Neural progenitor cell (in vitro differentiated cells): ENCODE measurements around the gene CFAP97D2.

Source experiments
- EZH2 ChIP-seq: fragments of 200-600 bp; sonication (generic); IDR thresholded peaks from 2 replicates; pipeline ENCODE4 v1.6.1; 2017; ENCODE audit warnings: antibody characterized with exemption, mild to moderate bottlenecking, moderate library complexity
- EZH2phosphoT487 ChIP-seq: fragments of 200-600 bp; sonication (generic); IDR thresholded peaks from 2 replicates; pipeline ENCODE4 v1.6.1; 2017; ENCODE audit warnings: antibody characterized with exemption
- TF ChIP-seq, protein P1 (sequence below): fragments of 200-600 bp; sonication (generic); IDR thresholded peaks from 2 replicates; pipeline ENCODE4 v1.5.1; 2017; ENCODE audit warnings: antibody characterized with exemption, mild to moderate bottlenecking

DNA sequence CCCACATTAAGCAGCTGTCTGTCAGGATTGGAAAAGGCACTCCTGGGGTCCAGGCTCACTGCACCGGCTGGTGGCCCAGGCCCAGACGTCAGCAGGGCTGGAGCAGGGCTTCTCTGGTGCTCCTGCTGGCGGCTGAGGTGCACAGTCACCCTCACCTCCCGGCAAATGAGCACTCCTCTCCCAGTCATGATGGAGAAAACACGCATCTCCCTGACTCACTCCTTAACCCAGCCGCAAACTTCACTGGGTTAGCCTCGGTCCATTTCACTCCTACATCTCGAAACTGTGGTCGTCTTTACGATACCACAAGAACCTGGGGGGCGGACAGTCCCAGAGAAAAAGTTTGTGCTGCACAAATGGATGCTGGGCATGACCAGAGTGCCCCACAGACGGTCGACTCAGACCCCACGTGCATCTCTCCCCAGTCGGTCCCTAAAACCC is 43.3 kb upstream of the CFAP97D2 start:
- TF ChIP-seq, protein P1, sequence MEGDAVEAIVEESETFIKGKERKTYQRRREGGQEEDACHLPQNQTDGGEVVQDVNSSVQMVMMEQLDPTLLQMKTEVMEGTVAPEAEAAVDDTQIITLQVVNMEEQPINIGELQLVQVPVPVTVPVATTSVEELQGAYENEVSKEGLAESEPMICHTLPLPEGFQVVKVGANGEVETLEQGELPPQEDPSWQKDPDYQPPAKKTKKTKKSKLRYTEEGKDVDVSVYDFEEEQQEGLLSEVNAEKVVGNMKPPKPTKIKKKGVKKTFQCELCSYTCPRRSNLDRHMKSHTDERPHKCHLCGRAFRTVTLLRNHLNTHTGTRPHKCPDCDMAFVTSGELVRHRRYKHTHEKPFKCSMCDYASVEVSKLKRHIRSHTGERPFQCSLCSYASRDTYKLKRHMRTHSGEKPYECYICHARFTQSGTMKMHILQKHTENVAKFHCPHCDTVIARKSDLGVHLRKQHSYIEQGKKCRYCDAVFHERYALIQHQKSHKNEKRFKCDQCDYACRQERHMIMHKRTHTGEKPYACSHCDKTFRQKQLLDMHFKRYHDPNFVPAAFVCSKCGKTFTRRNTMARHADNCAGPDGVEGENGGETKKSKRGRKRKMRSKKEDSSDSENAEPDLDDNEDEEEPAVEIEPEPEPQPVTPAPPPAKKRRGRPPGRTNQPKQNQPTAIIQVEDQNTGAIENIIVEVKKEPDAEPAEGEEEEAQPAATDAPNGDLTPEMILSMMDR = no peak
- TF ChIP-seq EZH2phosphoT487 (no peak), EZH2 (no peak)
